Pulmonary artery endothelial cell (primary cell): Measurements from ENCODE around the gene CBX7. TPM values are rescaled to one million over a fixed set of nuclear protein-coding genes. Genes with fewer than 3 reads are reported as not detected.

Experiments
- DNase-seq: peaks from one replicate; pipeline ENCODE4 v3.0.0-alpha.2; 2011; ENCODE audit warnings: low read depth, low spot score
- total RNA-seq: library from RNA; depleted of rRNA; stranded (reverse); fragments of >200 nt; gene quantifications from 2 replicates; pipeline ENCODE4 v1.2.3, GENCODE V29; 2014

Gene CBX7
- total RNA-seq, 1 donor from 2014 or later: 2.7 TPM

- DNase-seq: no peak
Observed at GRCh38 chr22:39094717-39095389, 57.6 kb downstream of the CBX7 start.

- no peak for DNase-seq
Observed at GRCh38 chr22:39092111-39092862, 60.2 kb downstream of the CBX7 start.

- no peak for DNase-seq
Observed at GRCh38 chr22:39091126-39092081, 61.1 kb downstream of the CBX7 start.

- DNase-seq: no peak
Observed at GRCh38 chr22:39090426-39091064, 61.9 kb downstream of the CBX7 start.

DNA sequence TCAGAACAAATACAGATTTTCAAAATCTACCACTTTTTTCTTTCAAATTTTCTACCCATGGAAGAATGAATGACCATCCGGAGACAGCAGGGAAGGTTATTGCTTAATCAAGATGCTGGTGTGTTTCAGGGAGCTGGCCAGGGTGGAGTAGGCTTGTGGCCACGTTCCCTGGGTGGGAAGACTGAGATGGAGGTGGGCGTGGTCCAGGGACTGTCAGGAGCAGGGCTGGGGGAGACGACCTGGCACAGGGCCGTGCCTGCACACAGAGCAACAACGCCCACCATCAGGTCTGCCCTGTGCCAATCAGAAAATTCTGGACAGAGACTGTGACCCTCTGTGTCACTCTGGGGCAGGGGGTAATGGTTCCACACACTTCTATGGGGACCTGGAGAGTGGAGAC lies 62.6 kb downstream of the CBX7 start:
- DNase-seq: no peak

- DNase-seq: no peak
Observed at GRCh38 chr22:39088685-39089032, 63.8 kb downstream of the CBX7 start.

DNA sequence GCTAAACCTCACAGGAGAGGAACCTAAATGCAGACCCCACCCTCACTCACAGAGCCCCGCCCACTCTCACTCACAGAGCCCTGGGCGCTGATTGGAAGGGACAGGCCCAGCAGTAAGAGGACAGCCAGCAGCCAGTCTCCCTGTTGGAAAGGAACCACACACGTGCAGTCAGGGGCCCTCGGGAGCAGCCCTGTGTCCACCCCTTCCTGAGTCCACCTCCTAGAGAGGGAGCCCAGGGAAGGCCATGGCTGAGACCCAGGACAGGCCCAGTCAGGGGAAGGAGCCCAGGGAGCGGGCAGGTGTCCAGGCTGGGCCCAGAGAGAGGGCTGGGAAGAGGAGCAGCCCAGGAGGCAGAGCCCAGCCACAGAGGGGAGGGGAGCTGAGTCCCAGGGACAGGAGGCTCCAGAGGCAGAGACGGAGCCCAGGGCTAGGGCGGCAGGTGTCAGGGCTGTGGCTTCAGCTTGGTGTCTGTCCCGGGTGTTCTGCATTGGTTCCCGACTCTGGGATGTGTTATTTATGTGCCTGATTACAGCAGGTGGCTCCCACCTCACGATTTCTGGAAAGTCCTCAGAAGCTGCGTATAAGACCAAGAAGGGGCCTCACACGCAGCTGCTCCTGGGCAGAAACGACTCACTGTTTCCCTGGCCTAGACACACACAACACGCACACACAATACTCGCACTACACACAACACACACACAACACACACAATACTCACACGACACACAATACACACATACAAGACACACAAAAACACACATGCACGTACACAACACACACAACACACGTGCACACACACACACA lies 64.4 kb downstream of the CBX7 start:
- DNase-seq: no peak

GRCh38 chr22:39087098-39087497 lies 65.4 kb downstream of the CBX7 start:
- DNase-seq: no peak

- DNase-seq: no peak
Observed at GRCh38 chr22:39084666-39085065, 67.8 kb downstream of the CBX7 start.

DNA sequence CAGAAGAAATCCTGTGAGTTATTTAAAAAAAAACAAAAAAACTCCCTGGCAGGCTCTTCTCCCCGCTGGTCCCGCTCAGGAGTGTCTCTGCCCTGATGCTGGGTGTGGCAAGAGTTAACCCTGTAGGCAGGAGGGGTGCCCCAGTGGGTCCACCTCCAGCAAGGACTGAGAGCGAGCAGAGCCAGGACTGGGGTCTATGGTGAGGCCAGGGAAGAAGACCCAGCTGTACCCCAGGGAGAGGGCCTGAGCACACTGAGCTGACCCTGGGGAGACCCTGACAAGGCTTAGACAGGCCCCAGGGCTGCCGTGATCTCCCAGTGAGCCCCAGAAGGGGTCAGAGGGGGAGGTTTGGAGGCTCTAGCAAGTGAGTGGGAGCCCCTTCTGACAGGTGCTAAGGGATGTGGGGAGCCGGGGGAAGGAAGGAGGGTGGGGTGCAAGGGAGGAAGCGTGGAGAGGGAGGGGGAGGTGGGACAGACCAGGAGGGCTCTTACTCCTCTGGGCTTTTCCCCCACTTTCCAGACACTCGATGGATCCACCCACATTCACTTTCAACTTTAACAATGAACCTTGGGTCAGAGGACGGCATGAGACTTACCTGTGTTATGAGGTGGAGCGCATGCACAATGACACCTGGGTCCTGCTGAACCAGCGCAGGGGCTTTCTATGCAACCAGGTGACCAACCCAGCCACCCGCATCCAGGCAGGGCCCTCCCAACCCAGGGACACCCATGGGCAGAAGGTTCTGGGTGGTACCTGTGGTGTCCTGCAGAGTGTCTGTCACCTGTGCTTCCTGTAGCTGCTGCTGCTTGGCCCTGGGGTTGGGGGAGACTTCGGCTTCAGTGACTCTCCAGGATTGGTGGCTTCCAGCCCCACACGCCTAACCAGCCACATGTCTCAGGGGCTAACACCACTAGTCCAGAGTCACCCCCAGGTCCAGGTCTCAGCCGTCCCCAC lies 69.0 kb downstream of the CBX7 start:
- DNase-seq: no peak

DNA sequence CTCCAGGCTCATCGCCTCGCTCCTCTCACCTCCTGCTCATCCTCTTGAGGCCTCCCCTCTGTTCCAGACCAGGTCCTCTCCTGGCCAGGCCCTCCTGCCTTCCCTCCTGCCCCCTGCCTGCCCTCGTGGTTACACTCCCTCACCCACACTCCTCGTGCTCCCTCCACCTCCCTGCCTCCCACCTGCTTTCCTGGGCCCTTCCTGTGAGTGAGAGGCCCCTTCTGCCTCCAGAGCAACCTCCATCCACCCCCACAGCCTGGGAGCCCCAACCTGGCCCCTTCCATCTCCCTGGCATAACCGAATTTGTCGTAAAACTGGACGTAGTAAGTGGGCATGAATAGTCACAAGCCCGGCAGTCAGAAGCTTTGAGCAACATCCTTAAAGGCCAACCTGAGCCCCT lies 70.9 kb downstream of the CBX7 start:
- DNase-seq: no peak

GRCh38 chr22:39081016-39081415 lies 71.5 kb downstream of the CBX7 start:
- no peak for DNase-seq

Other genes starting within 250 kb of the CBX7 start
- gene APOBEC3A, start 195.1 kb downstream of the CBX7 start, total RNA-seq: not detected in 2 replicates
- gene APOBEC3B, start 170.3 kb downstream of the CBX7 start, total RNA-seq: 2.4 and 4.2 TPM in 2 replicates
- gene APOBEC3C, start 138.4 kb downstream of the CBX7 start, total RNA-seq: 6.6 and 7.8 TPM in 2 replicates
- gene APOBEC3D, start 131.6 kb downstream of the CBX7 start, total RNA-seq: 0.86 and 1.9 TPM in 2 replicates
- 5.1 and 5.6 TPM in 2 replicates for gene APOBEC3F, start 111.8 kb downstream of the CBX7 start, total RNA-seq
- gene APOBEC3G, start 75.4 kb downstream of the CBX7 start, total RNA-seq: 4.6 and 9.5 TPM in 2 replicates
- 0.26 TPM in 1 of 2 replicates, not detected in the other for gene APOBEC3H, start 55.4 kb downstream of the CBX7 start, total RNA-seq
- 53.3 and 69.0 TPM in 2 replicates for gene PDGFB, start 92.3 kb upstream of the CBX7 start, total RNA-seq
- 3,448 and 4,770 TPM in 2 replicates for gene RPL3, start 166.9 kb upstream of the CBX7 start, total RNA-seq
- gene SYNGR1, start 197.3 kb upstream of the CBX7 start, total RNA-seq: 2.3 and 3.9 TPM in 2 replicates
- gene TAB1, start 247.1 kb upstream of the CBX7 start, total RNA-seq: 13.1 and 13.6 TPM in 2 replicates